Natural killer cell treated with Interleukin-12 subunit alpha and Interleukin-12 subunit beta and Interleukin-15 and Interleukin-18, amount 100 ng/mL, for 72 hours (primary cell): ENCODE data around the gene CLASP1. TPM values are rescaled to one million over a fixed set of nuclear protein-coding genes. Genes with fewer than 3 reads are reported as not detected.
"Not testable (repeated sequence)": the region's sequence is repeated elsewhere in the genome, so short reads cannot be mapped to it uniquely, and the experiment has no call there.

Experiments used
- ATAC-seq, 2 donors: fragments of 150-1000 bp; cut with Tn5 transposase in 1 of 2; sonication (Bioruptor Pico), chemical (Tn5 transposase) in 1 of 2; 2 replicates each; pipeline ENCODE4 v1.10.0; 2021
- DNase-seq: peaks from one replicate; pipeline ENCODE4 v3.0.0; 2022; ENCODE audit warnings: low spot score
- H3K27ac Mint-ChIP-seq, 2 donors: 1 replicate in 1 of 2; 2 replicates in 1 of 2; pipeline ENCODE4 v1.8.0; 2022; ENCODE audit warnings: mixed read lengths in 2 of 2, mild to moderate bottlenecking in 1 of 2, moderate library complexity in 1 of 2
- H3K27me3 Mint-ChIP-seq, 2 donors: 1 replicate in 1 of 2; 2 replicates in 1 of 2; pipeline ENCODE4 v1.8.0; 2022; ENCODE audit warnings: mixed read lengths in 2 of 2
- H3K36me3 Mint-ChIP-seq: one replicate; pipeline ENCODE4 v1.8.0; 2022; ENCODE audit warnings: mixed read lengths
- H3K4me1 Mint-ChIP-seq, 2 donors: 1 replicate in 1 of 2; 2 replicates in 1 of 2; pipeline ENCODE4 v1.8.0; 2022; ENCODE audit warnings: low read depth in 2 of 2, mixed read lengths in 2 of 2, mild to moderate bottlenecking in 1 of 2
- H3K4me3 Mint-ChIP-seq: one replicate; pipeline ENCODE4 v1.8.0; 2022; ENCODE audit warnings: mixed read lengths
- H3K9me3 Mint-ChIP-seq: 2 replicates; pipeline ENCODE4 v1.8.0; 2022; ENCODE audit warnings: mixed read lengths
- total RNA-seq, 2 donors: library from RNA; stranded (reverse); gene quantifications; one replicate each; pipeline ENCODE4 v1.2.3, GENCODE V29; 2022

CLASP1 gene
- total RNA-seq, 2 donors from 2014 or later: 88.6 to 121 TPM

DNA sequence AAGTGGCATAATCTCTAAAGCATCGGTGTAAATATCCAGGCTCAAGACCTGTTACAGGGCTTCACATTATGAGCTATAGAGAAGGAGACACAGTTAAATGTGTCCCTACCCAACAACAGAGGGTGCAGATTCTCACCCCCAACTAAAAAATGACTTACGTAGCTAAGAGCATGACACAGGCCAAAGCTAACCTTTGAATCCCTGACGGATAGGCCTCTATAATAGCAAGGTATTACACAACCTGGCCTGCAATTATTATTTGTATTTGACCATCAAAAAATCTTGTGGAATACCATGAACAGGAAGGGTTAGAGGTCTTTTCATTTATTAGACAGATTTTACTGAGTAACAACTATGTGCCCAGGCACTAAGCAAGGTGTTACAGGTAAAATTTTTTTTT is 73.5 kb downstream of the CLASP1 start:
- ATAC-seq (no peak), DNase-seq (no peak)
- H3K27me3 Mint-ChIP-seq: no peaks in the 10 kb centered on the region
- H3K4me1 Mint-ChIP-seq: peaks cover 19 to 24% of the 10 kb centered on the region in 2 donors
- no peaks in the 10 kb centered on the region for H3K9me3 Mint-ChIP-seq
- H3K36me3 Mint-ChIP-seq: peaks cover 5% of the 10 kb centered on the region
- H3K27ac Mint-ChIP-seq: no peak overlapping the region
- H3K4me3 Mint-ChIP-seq: no peak overlapping the region

GRCh38 chr2:121570667-121571055 is 78.6 kb downstream of the CLASP1 start:
- DNase-seq (no peak), ATAC-seq (no peak)
- Mint-ChIP-seq H3K36me3 (peaks cover 5% of the 10 kb centered on the region), H3K4me3 (no peak overlapping the region), H3K27ac (no peak overlapping the region), H3K27me3 (no peaks in the 10 kb centered on the region), H3K4me1 (peaks cover 17 to 34% of the 10 kb centered on the region in 2 donors), H3K9me3 (no peaks in the 10 kb centered on the region)

GRCh38 chr2:121570036-121570666 is 79.1 kb downstream of the CLASP1 start:
- Mint-ChIP-seq H3K27ac (no peak overlapping the region), H3K4me1 (peaks cover 14 to 34% of the 10 kb centered on the region in 2 donors), H3K36me3 (peaks cover 5% of the 10 kb centered on the region), H3K9me3 (no peaks in the 10 kb centered on the region), H3K4me3 (no peak overlapping the region), H3K27me3 (no peaks in the 10 kb centered on the region)
- no peak for ATAC-seq
- DNase-seq: no peak

DNA sequence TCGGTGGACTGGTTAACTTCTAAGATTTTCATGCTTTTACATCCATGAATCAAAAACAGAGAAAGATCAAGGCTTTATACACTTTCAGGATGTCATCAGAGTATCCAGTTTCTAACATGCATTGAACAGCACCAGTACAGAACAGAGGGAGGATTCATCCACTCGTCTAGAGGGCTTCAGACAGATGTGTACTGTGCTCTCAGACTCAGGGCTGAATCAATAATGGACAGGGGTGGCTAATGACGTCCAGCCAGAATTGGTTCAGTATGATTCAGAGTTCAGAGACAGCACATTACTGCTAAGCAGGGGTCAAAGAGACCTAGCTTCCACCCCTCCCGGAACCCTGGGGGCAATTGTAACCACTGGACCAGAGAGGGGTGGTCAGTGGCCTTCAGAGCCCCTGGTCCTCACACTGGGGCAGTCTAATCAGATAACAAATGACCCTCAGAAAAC is 81.3 kb downstream of the CLASP1 start:
- peaks cover 22 to 53% of the 10 kb centered on the region in 2 donors for H3K4me1 Mint-ChIP-seq
- DNase-seq (no peak), ATAC-seq (no peak)
- H3K9me3 Mint-ChIP-seq: no peaks in the 10 kb centered on the region
- H3K36me3 Mint-ChIP-seq: peaks cover 5% of the 10 kb centered on the region
- H3K27ac Mint-ChIP-seq: no peak overlapping the region
- H3K27me3 Mint-ChIP-seq: no peaks in the 10 kb centered on the region
- H3K4me3 Mint-ChIP-seq: no peak overlapping the region

- Mint-ChIP-seq H3K4me3 (no peak overlapping the region), H3K9me3 (no peaks in the 10 kb centered on the region), H3K36me3 (peaks cover 5% of the 10 kb centered on the region), H3K27ac (peak overlapping the region in 1 of 2 donors; percentile 10), H3K27me3 (no peaks in the 10 kb centered on the region), H3K4me1 (peaks cover 25 to 58% of the 10 kb centered on the region in 2 donors)
- no peak for ATAC-seq
- DNase-seq: no peak
Observed at GRCh38 chr2:121567452-121567851, 81.8 kb downstream of the CLASP1 start.

DNA sequence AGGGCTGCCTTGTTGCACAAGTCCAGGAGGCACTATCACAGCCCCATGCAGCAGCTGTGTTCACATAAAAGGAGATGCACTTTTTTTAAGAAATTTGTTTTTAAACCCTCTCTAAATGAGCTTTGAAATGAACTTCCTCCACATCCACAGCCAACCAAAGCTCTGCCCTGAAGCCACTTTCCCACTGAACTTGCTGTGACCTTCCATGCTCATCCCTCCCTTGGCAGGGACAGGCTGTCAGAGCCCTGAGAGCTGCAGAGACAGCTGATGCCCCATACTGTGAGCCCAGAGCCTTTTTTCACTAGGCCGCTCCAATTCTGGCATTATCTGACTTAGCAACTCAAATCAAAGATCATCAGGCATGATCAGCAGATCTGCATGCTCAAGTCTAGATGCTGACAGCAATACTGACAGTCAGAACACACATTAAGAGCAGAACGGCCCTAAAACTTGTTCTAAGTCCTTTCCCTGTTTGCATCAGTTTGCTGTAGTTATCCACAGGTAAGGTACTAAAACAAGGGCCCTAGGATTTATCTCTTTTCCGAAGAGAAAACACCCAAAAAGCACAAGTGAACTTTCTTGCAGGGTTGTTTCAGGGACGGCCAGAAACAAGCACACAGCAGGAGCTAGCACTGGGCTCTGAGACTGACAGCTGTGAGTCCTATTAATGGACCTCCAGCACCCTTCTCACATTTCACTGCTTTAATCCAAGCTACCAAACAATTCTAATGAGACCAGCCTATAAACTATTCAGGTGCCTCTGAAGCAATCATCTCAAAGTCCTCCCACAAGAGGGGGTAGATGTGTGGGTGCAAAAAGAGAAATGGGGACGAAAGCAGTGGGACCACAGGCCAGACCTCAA is 83.6 kb downstream of the CLASP1 start:
- no peaks in the 10 kb centered on the region for H3K36me3 Mint-ChIP-seq
- no peak for ATAC-seq
- H3K4me3 Mint-ChIP-seq: no peak overlapping the region
- no peaks in the 10 kb centered on the region for H3K27me3 Mint-ChIP-seq
- DNase-seq: no peak
- H3K4me1 Mint-ChIP-seq: peaks cover 29 to 64% of the 10 kb centered on the region in 2 donors
- no peaks in the 10 kb centered on the region for H3K9me3 Mint-ChIP-seq
- no peak overlapping the region for H3K27ac Mint-ChIP-seq

DNA sequence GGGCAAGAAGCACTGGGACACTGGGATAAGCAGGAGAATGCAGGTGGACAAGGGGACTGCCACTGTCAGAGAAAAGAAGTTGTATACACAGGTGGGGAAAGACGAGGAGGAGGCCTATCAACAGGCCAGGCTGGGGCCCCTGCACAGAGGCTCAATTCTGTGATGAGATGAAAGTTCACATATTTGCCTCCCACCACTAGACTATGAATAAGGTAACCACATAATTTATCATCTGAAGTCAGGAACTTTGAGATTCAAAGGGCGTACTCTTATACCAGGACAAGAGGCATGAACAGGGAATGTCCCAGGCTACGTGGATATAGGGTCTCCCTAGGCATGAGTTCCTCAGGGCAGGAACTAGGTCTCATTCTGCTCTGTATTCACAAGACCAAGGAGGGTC is 84.4 kb downstream of the CLASP1 start:
- H3K27ac Mint-ChIP-seq: no peak overlapping the region
- no peaks in the 10 kb centered on the region for H3K9me3 Mint-ChIP-seq
- ATAC-seq (no peak), DNase-seq (no peak)
- no peaks in the 10 kb centered on the region for H3K36me3 Mint-ChIP-seq
- no peaks in the 10 kb centered on the region for H3K27me3 Mint-ChIP-seq
- peaks cover 29 to 64% of the 10 kb centered on the region in 2 donors for H3K4me1 Mint-ChIP-seq
- H3K4me3 Mint-ChIP-seq: no peak overlapping the region

GRCh38 chr2:121563754-121564153 is 85.5 kb downstream of the CLASP1 start:
- H3K4me1 Mint-ChIP-seq: peaks cover 32 to 65% of the 10 kb centered on the region in 2 donors
- H3K27me3 Mint-ChIP-seq, H3K36me3 Mint-ChIP-seq, DNase-seq, H3K9me3 Mint-ChIP-seq, ATAC-seq, H3K4me3 Mint-ChIP-seq: not testable (repeated sequence)
- peak overlapping the region; percentile 48 to 78 for H3K27ac Mint-ChIP-seq

GRCh38 chr2:121562269-121563176 is 86.7 kb downstream of the CLASP1 start:
- Mint-ChIP-seq H3K9me3 (no peaks in the 10 kb centered on the region), H3K36me3 (no peaks in the 10 kb centered on the region), H3K27me3 (no peaks in the 10 kb centered on the region), H3K4me3 (no peak overlapping the region), H3K4me1 (peaks cover 30 to 65% of the 10 kb centered on the region in 2 donors), H3K27ac (peak overlapping the region; percentile 48 to 78)
- ATAC-seq (no peak), DNase-seq (no peak)

DNA sequence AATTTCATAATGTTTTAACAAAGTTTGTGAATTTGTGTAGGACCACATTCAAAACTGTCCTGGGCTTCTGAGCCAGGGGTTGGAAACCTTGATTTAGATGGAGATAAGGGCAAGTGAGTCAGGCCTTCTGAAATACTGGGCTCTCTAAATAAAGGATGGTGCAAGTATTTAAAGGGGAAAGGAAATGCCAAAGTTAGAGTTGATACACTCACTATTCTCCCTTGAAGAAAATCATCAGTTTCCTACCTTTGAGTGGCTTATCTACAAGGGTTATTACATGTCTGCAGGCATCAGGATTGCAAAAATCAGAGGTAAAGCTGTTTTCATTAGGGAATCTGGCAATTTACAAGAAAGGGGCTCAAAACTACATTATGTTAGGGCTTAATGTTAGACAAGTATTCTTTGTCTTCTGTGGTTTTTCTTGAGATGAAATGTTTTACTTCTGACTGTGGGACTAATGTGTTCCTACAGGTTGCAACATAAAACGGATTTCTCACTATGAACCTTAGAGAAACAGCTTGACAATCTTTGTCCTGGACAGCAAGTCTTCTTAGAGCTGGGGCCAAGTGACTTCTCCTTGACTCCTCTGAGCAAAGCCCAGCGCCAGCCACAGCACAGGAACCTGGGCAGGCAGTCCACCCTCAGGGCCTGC is 87.5 kb downstream of the CLASP1 start:
- H3K4me1 Mint-ChIP-seq: peaks cover 32 to 62% of the 10 kb centered on the region in 2 donors
- H3K36me3 Mint-ChIP-seq: no peaks in the 10 kb centered on the region
- ATAC-seq (no peak), DNase-seq (no peak)
- peak overlapping the region in 1 of 2 donors; percentile 26 for H3K27ac Mint-ChIP-seq
- H3K4me3 Mint-ChIP-seq: no peak overlapping the region
- no peaks in the 10 kb centered on the region for H3K27me3 Mint-ChIP-seq
- no peaks in the 10 kb centered on the region for H3K9me3 Mint-ChIP-seq

GRCh38 chr2:121558329-121558728 is 90.9 kb downstream of the CLASP1 start:
- Mint-ChIP-seq H3K4me1 (peaks cover 38 to 56% of the 10 kb centered on the region in 2 donors), H3K4me3 (no peak overlapping the region), H3K36me3 (no peaks in the 10 kb centered on the region), H3K27me3 (no peaks in the 10 kb centered on the region), H3K27ac (no peak overlapping the region), H3K9me3 (no peaks in the 10 kb centered on the region)
- DNase-seq: no peak
- no peak for ATAC-seq

GRCh38 chr2:121555008-121555407 is 94.3 kb downstream of the CLASP1 start:
- H3K36me3 Mint-ChIP-seq: no peaks in the 10 kb centered on the region
- peaks cover 52 to 64% of the 10 kb centered on the region in 2 donors for H3K4me1 Mint-ChIP-seq
- DNase-seq: no peak
- peaks cover 3% of the 10 kb centered on the region for H3K9me3 Mint-ChIP-seq
- no peak for ATAC-seq
- no peaks in the 10 kb centered on the region for H3K27me3 Mint-ChIP-seq
- no peak overlapping the region for H3K4me3 Mint-ChIP-seq
- no peak overlapping the region for H3K27ac Mint-ChIP-seq

DNA sequence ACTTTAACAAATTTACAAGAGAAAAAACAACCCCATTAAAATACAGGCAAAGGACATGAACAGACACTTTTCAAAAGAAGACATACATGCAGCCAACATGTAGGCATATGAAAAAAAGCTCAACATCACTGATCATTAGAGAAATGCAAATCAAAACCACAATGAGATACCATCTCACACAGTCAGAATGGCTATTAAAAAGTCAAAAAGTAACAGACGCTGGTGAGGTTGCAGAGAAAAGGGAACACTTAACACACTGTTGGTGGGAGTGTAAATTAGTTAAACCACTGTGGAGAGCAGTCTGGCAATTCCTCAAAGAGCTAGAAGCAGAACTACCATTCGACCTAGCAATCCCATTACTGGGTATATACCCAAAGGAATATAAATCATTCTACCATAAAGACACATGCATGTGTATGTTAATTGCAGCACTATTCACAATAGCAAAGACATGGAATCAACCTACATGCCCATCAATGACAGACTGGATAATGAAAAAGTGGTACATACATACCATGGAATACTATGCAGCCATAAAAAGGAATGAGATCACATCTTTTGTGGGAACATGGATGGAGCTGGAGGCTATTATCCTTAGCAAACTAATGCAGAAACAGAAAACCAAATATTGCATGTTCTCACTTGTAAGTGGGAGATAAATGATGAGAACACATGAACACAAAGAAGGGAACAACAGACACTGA is 96.6 kb downstream of the CLASP1 start:
- ATAC-seq, H3K36me3 Mint-ChIP-seq, H3K9me3 Mint-ChIP-seq, H3K4me3 Mint-ChIP-seq, H3K27ac Mint-ChIP-seq, H3K27me3 Mint-ChIP-seq, DNase-seq: not testable (repeated sequence)
- H3K4me1 Mint-ChIP-seq: peaks cover 63 to 69% of the 10 kb centered on the region in 2 donors
